NB4 (cell line): ENCODE results near the gene LNX2.

ENCODE experiments used
- POLR2A ChIP-seq: IDR thresholded peaks from 2 replicates; pipeline ENCODE4 v1.6.1; 2011; ENCODE audit warnings: mild to moderate bottlenecking; ENCODE audit not compliant: insufficient read length; ENCODE audit errors: extremely low read depth
- TF ChIP-seq, protein P1 (sequence below): IDR thresholded peaks from one replicate; pipeline ENCODE4 v1.5.1; 2012; ENCODE audit warnings: low read depth, low read length
- TF ChIP-seq, protein P2 (sequence below): IDR thresholded peaks from 2 replicates; pipeline ENCODE4 v1.6.1; 2011; ENCODE audit warnings: low read depth, low read length

DNA sequence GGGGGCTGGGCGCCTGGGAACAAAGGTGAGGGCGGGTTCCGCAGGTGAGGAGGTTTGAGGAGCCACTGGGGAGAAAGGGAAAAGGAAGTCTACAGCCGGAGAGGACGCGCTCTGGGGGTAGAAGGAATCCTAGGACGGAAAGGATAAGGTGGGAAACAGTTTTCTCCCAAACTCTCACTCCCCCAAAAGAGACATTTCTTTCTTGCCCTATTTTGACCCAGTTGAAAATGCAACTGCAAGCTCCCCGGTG lies 712 bp upstream of the LNX2 start:
- TF ChIP-seq, protein P1, sequence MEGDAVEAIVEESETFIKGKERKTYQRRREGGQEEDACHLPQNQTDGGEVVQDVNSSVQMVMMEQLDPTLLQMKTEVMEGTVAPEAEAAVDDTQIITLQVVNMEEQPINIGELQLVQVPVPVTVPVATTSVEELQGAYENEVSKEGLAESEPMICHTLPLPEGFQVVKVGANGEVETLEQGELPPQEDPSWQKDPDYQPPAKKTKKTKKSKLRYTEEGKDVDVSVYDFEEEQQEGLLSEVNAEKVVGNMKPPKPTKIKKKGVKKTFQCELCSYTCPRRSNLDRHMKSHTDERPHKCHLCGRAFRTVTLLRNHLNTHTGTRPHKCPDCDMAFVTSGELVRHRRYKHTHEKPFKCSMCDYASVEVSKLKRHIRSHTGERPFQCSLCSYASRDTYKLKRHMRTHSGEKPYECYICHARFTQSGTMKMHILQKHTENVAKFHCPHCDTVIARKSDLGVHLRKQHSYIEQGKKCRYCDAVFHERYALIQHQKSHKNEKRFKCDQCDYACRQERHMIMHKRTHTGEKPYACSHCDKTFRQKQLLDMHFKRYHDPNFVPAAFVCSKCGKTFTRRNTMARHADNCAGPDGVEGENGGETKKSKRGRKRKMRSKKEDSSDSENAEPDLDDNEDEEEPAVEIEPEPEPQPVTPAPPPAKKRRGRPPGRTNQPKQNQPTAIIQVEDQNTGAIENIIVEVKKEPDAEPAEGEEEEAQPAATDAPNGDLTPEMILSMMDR, result no peak
- no peak for TF ChIP-seq POLR2A
- TF ChIP-seq, protein P2, sequence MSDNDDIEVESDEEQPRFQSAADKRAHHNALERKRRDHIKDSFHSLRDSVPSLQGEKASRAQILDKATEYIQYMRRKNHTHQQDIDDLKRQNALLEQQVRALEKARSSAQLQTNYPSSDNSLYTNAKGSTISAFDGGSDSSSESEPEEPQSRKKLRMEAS, result no peak
